Measurements from ENCODE around the gene VTI1B.
"Not testable (repeated sequence)": the region's sequence is repeated elsewhere in the genome, so short reads cannot be mapped to it uniquely, and the experiment has no call there.

The VTI1B gene

GRCh38 chr14:67630186-67630585 is 44.2 kb downstream of the VTI1B start:
- DNase-seq (ENCODE audit: low spot score) = no peak

DNA sequence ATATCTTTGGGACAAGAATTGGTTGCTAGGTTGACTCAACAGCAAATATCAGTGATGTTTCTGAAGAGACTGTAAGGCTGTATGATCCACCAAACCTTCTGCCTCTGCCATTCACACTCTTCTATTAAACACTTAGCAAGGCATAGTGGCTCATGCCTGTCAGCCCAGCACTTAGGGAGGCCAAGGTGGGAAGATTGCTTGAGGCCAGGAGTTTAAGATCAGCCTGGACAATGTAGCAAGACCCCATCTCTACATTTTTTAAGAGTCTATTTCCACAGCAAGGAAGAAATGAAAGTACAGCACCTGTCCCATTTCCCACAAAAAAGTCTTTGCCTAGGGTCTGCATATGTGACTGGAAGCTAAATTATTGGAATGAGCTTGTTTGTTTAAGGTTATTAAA is 46.9 kb downstream of the VTI1B start:
- DNase-seq (ENCODE audit: low spot score) = no peak

DNA sequence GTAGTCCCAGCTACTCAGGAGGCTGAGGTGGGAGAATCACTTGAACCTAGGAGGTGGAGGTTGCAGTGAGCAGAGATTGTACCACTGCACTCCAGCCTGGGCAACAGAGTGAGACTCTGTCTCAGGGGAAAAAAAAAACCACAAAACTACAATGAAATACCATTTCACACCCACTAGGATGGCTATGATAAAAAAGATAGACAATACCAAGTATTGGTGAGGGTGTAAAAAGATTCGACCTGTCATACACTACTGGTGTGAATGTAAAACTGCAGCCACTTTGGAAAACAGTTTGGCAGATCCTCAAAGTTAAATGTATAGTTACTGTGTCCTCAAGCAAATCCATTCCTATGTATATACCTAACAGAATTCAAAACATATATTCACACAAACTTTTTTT is 48.3 kb downstream of the VTI1B start:
- DNase-seq (ENCODE audit: low spot score) = not testable (repeated sequence)

DNA sequence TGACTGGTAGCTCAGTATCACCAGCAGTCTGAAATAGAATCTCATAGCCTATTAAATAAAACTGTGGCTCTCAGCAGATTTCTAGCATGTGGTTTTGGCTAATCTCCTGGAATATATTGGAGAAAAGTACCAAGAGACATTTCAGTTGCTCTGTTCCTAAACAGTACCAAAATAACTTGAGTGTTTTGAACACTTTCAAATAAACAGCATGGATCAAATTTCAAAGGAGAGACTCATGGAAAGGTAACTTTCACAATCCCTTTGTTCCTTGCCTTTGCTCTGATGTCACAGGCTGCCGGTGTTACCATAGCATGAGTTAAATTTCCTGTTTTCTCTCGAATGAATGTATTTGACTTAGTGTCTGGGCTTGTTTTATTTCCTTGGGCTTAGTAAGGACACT is 51.3 kb downstream of the VTI1B start:
- DNase-seq (ENCODE audit: low spot score) = no peak

DNA sequence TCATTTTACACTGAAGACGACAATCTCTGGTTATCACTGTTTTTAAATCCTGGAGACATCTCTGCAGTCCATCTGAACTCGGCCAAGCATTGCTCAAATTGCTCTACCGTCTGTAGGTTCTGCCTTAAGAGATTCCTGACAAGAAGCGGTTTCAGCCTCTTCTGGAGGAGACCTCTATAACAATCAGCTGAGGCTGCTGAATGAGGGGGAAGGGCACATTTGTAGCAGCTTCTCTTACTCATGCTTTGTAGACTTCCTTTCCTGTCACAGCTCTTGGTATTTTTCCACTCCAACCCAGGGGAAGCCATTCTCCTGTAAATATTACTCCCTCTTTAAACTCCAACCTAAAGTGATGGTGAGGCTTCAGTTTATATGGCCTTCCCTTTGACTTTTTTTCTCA is 51.8 kb downstream of the VTI1B start:
- peak; percentile 64 for DNase-seq (ENCODE audit: low spot score)

GRCh38 chr14:67620217-67620785 is 54.1 kb downstream of the VTI1B start:
- DNase-seq (ENCODE audit: low spot score) = peak; percentile 16

DNA sequence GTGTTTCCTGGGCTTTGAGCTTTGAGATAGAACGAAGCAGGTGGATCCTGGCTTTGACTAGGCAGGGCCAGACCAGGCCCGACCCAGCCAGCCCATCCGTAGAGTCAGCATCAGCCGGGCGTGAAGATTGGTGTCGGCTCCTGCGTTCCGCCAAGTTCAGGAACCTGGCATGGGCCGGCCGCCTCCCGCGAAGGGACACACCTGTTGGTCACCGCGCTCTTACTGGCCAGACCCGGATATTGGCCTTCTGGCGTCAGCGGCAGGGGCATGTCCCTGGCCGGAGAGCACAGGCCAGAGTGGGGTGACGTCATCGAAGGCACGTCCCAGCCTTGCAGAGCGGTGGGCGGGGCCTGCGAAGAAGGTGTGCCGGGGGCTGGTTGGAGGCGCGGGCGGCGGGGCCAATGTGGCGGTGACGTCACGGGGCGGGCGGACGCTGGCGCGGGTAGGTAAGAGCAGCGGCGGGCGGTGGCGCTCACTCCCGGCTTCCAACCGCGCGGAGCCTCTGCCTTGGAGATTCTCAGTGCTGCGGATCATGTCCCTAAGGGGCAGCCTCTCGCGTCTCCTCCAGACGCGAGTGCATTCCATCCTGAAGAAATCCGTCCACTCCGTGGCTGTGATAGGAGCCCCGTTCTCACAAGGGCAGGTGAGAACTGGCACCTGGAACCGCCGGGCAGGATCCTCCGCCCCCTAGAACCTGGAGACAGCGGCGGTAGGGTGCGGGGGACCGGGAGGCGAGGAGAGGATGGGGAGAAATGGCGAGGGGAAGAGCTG is 54.8 kb downstream of the VTI1B start, which contains the start of gene ARG2:
Gene ARG2 (plus strand): TSS at position 475 of the 771 bp plus-strand sequence. CDS start 58 bp downstream, at position 533.
- DNase-seq (ENCODE audit: low spot score) = peak; percentile 92

GRCh38 chr14:67618617-67619063 is 55.8 kb downstream of the VTI1B start:
- DNase-seq (ENCODE audit: low spot score) = peak; percentile 89

GRCh38 chr14:67610491-67610890 is 63.9 kb downstream of the VTI1B start:
- no peak for DNase-seq (ENCODE audit: low spot score)

DNA sequence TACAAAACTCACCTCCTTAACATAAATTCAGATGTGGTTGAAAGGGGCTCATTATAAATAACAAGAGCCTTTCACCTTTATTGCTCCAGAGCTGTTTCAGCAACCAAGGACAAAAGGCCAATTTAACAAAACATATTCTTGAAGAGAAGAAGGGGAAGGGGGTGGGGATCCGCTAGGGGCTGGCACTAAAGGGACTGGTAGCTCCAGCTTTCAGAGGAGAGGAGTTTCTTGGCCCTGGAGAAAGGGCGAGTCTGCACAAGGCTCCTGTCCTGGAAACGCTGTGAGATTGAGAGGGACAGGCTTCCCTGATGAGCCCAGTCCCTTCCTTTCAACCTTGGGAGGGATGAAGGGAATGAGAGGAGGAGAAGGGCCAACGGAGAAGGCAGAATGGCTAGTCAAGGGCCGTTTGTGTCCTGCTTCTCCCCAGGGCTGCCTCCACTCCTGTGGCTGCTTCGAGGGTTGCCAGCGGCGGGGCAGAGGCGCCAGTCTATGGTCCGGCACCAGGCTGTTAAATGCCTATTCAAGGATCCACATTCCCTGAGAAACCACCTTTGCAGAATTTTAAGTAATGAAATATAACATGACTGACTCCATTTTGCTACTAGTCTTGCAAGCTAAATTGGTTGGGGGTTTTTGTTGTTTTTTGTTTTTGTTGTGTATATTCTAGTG is 64.7 kb downstream of the VTI1B start:
- no peak for DNase-seq (ENCODE audit: low spot score)

- no peak for DNase-seq (ENCODE audit: low spot score)
Observed at GRCh38 chr14:67607646-67608045, 66.8 kb downstream of the VTI1B start.

DNA sequence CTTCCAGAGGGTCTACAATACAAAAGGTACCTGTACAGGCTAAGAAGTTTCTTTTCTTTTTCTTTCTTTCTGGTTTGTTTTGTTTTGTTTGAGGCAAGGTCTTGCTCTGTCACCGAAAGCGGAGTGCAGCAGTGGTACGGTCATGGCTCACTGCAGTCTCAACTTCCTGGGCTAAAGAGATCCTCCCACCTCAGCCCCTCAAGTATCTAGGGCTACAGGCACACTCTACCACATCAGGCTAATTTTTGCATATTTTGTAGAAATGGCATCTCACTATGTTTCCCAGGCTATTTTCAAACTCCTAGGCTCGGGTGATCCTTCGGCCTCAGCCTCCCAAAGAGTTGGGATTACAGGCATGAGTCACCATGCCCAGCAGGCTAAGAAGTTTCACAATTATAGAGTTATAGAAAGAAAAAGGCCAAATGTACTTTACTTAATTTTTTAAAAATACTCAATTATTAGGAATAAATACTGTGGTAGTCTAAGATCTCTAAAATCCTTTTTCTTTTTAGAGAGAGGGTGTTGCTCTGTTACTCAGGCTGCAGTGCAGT is 71.4 kb downstream of the VTI1B start:
- DNase-seq (ENCODE audit: low spot score) = no peak

DNA sequence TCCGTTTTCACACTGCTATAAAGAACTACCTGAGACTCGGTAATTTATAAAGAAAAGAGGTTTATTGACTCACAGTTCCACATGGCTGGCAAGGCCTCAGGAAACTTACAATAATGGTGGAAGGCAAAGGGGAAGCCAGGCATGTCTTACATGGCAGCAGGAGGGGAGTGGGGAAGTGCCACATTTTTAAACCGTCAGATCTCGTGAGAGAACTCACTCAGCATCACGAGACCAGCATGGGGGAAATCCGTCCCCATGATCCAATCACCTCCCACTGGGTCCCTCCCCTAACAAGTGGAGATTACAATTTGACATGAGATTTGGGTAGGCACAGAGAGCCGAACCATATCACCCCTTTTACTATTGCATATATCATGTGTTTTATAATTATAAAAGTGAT is 72.4 kb downstream of the VTI1B start:
- no peak for DNase-seq (ENCODE audit: low spot score)

DNA sequence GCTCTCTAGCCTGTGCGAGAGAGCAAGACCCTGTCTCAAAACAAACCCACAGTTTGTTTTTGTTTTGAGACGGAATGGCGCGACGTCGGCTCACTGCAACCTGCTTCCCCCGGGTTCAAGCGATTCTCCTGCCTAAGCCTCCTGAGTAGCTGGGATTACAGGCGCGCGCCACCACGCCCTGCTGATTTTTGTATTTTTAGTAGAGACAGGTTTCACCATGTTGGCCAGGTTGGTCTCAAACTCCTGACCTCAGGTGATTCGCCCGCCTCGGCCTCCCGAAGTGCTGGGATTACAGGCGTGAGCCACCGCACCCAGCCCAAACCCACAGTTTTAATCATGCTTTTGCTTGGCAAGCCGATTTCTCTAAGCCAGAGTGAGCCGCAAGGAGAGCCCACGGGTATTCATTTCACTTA is 73.9 kb downstream of the VTI1B start:
- not testable (repeated sequence) for DNase-seq (ENCODE audit: low spot score)

GRCh38 chr14:67599698-67600561 is 74.5 kb downstream of the VTI1B start, which contains the start of gene PIGH:
PIGH (minus strand) TSS chr14:67600268; CDS start chr14:67600203, 65 bp downstream.
- peak; percentile 84 for DNase-seq (ENCODE audit: low spot score)

All from pons (tissue), 1 donor.